Ramos (cell line): Measurements from ENCODE around the gene DHRS9.

Experiments used
- in situ Hi-C: fragments of 300-500 bp; cut with MboI; formaldehyde crosslinking; loops from one replicate; pipeline ENCODE4 v1.14.3; 2022; ENCODE audit warnings: low sequenced_read_pairs; ENCODE audit not compliant: unreplicated experiment

Gene DHRS9

DNA sequence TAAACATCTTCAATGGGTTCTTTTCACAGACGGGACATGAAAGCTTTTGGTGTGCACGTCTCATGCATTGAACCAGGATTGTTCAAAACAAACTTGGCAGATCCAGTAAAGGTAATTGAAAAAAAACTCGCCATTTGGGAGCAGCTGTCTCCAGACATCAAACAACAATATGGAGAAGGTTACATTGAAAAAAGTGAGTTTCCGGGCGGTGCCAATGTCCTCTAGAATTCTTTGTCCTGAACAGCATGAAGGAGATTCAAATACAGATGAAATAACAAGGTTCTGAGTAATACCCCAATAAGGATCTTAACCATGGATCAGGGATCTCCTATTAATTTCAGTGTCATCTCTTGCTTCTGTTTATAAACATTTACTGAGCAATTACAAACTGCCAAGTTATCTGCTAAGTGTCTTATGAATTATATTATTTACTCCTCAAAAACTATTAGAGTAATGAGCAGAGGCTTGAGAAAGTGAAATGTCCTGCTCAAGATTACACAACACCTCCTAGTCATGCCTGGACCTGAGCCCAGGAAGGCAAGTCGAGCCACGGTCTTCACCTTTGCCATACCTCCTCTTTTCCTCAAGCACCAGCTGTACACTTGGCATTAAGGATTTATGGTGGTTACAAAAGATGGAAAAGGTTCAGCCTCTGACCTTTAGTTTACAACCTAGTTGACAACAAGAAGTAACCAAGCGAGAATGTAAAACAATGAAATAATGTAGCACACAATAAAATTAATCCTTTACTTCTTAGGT, 22.6 kb downstream of the DHRS9 start:
- in situ Hi-C loops = no loop called here

DNA sequence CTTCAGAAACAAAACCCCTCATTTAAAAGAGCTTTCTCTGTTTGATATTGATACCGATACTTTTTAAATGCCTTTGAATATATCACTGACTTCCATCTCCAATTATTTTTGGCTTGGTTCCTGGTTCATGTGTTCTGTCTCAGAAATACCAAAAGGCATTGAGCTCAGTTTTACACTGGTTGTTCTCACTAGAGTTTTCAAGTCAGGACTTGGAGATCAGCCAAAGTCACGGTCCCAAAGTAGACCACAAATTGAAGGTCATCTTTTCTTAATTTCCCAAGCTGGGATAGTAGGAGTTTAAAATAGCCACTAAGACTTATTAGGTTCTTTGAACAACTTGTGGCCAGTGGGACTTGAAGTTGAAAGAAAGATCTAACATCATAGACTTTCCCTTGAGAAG, 24.2 kb downstream of the DHRS9 start:
- in situ Hi-C loops = no loop called here

DNA sequence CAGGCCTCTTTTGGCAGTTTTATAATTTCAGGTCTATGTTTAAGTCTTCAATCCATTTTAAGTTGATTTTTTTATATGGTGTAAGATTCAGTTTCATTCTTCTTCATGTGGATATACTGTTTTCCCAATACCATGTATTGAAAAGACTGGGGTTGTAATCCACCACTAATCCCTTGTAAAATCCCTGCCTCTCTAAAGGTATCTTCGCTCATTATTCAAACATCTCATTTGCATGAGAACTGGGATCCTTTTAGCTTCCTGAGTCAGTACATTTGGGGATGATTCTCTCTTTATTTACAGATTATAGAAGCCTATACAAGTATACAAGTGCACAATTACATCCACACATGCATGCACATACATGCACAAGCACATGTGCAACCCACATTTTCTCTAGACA, 25.3 kb downstream of the DHRS9 start:
- in situ Hi-C loops = no loop called here

DNA sequence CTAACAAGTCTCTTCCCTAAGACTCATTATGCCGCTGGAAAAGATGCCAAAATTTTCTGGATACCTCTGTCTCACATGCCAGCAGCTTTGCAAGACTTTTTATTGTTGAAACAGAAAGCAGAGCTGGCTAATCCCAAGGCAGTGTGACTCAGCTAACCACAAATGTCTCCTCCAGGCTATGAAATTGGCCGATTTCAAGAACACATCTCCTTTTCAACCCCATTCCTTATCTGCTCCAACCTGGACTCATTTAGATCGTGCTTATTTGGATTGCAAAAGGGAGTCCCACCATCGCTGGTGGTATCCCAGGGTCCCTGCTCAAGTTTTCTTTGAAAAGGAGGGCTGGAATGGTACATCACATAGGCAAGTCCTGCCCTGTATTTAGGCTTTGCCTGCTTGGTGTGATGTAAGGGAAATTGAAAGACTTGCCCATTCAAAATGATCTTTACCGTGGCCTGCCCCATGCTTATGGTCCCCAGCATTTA, 26.3 kb downstream of the DHRS9 start:
- in situ Hi-C loops = no loop called here

GRCh38 chr2:169104848-169105247, 35.5 kb downstream of the DHRS9 start:
- in situ Hi-C loops = no loop called here

DNA sequence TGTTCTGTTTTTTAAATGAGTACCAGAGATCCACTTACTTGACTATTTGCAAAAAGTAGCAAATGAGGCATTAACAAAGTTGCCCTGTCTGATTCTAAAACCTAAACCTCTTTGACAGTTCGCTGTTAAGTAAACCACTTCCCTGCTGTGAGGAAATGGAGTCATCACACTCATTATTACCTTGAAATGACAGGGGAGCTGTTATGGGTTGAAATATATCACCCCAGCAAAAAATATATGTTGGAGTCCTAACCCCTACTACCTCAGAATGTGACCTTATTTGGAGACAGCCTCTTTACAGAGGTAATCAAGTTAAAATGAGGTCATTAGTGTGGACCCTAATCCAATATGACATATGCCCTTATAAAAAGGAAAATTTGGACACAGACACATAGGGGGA, 36.1 kb downstream of the DHRS9 start:
- in situ Hi-C loops = no loop called here

DNA sequence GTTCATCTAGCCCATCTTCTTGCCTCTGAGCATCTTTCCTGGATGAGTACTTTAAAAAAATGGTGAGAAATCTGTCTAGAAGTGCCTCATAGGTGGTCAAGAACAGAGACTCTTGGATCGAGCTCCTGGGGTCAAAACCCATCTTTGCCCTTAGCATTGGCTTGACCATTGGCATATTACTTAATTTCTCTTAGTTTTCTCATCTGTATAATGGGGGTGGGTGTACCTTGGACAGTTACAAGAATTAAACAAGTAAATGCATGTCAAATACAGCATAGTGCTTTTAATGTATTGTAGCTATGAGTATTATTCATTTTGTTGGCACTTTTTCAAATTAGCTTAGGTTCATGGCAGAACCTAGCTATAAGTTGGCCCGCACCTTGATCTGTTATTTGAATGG, 36.8 kb downstream of the DHRS9 start:
- in situ Hi-C loops = no loop called here

DNA sequence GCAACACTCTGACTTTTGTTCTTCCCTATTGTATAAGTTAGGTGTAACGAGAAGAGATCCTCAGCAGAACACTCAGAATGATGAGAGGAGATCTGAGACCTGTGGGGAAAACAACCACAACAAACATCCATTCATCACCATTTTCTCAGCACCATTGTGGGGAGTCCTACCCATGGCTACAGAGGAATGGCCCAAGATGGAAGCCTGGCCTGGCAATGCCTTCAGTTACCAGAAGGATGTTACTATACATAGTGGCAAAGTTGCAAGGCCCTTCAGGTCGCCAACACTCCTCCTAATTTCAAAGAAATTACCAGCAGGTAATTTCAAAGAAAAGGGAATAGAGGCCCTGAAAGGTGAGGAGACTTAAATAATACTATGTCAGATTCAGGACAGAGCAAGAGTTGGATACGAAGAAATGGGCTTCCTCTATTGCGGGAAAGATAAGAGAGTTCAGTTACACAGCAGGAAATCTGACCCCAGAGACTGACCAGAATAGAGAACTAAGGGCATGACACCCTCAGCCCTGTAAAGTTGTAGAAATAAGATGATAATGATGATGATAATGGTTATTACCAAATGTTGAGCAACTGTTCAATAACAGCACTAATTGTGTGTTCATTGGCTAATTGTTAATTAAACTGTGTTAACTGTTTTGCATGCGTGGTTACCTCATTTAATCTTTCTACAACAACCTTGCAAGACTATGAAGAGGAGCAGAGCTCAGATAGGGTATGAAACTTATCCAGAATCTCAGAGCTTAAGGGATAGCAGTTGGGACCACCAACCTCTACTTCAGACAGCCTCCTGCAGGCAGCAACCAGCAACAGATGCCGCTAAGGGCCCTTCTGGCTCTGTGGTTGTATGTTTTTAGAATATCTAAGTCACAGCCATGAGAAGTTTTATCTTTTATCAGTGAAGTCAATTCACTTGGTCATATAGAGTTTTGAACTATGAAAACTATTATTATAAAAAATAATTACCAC, 37.5 kb downstream of the DHRS9 start:
- in situ Hi-C loops = no loop called here

DNA sequence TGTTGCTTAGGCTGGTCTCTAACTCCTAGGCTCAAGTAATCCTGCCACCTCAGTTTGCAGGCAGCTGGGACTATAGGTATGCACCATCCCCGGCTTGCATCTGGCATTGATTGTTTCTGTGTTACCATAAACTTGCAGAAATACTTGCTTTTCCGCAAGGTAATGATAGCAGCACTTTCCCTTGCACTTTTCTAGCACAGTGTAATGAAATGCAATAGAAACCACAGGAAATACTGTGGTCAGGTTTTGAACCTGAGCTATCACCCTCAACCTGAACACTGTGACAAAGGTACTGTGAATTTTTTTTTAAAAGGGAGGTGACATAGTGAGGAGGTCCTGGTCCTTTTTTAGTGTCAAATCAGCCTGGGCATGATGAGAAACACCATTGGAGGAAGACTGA, 38.3 kb downstream of the DHRS9 start:
- in situ Hi-C loops = no loop called here

DNA sequence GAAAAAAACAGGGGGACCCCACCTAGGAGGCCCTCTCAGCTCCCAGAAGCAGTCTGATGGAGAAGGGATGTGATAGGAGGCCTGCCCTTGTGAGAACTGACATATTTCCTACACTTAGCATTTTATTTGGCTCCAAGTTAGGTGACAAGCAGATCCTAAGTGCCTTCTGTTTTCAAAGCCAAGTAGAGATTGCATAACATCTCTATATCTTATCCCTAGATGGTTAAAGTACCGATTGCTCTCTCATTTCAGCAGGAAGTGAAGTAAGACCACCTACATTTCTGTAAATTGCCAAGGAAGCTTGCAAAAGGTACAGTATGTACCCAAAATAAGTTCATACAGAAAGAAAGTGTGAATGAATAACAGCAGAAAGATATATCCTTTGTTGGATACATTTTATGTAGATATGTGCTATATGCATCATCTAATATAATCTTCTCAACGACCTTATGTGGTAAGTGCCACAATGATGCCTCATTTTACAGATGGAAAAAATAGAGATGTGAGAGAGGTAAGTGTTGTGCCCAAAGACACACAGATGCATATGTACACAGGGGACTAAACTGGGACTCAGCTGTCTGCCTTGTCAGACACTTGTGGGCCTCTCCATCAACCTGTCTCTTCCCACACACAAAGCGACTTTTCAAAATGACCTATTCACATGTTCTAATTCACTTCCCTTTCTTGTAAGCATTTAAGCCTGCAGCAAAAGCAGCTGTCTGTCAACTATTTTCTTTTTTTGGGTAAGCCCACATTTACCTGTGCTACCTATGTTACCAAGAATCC, 38.9 kb downstream of the DHRS9 start:
- in situ Hi-C loops = no loop called here

- in situ Hi-C loops = no loop called here
These were observed 40.4 kb downstream of the DHRS9 start for GRCh38 chr2:169109502-169110409.

GRCh38 chr2:169110419-169110818, 41.1 kb downstream of the DHRS9 start:
- in situ Hi-C loops = no loop called here

- in situ Hi-C loops = no loop called here
These were observed 41.6 kb downstream of the DHRS9 start for GRCh38 chr2:169110916-169111315.

- in situ Hi-C loops = no loop called here
These were observed 43.5 kb downstream of the DHRS9 start for GRCh38 chr2:169112841-169113240.

DNA sequence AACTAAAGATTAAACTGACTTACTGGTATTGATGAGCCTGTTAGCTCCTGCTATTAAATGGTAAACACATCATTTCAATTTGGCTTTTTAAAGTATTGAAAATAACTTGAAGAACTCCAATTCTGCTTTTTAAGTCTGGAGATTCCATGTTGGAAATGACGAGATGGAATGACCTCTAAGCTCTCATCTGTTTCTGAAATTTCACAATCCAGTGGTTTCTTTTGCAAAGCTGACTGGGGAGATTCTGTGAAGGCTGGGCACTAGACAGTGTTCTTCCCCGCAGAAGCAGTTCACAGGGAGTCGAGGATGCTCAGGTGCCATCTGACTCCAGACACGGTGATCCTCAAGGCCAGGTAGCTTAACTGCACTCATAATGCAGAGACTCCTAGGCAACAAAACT, 44.7 kb downstream of the DHRS9 start:
- in situ Hi-C loops = no loop called here

- in situ Hi-C loops = no loop called here
These were observed 47.0 kb downstream of the DHRS9 start for GRCh38 chr2:169116327-169116726.

DNA sequence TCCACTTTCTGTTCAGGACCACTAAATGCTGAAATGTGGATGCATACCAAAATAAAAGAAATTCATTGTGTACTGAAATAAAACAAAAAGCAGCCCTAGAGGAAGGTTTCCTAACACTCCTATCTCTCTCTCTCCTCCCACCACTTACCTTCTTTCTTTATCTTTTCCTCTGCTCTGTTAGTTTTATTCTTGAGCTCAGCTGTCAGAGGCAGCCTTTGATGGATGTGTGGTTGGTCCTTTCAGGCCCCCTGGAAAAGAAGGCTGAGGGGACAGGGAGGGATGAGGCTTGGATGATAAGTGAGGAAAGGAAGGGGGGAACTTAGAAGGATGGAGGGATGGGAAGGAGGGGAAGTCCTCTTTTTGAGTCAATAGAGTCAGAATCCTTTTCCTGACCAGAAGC, 47.6 kb downstream of the DHRS9 start:
- in situ Hi-C loops = no loop called here

- in situ Hi-C loops = no loop called here
These were observed 48.7 kb downstream of the DHRS9 start for GRCh38 chr2:169118060-169118459.

GRCh38 chr2:169119123-169119760, 49.9 kb downstream of the DHRS9 start:
- in situ Hi-C loops = no loop called here
